Activated naive CD4-positive, alpha-beta T cell treated with anti-CD3 and anti-CD28 coated beads, Interleukin-2, amount 50 U/mL, for 24 hours (primary cell): ENCODE data around the gene KCNJ10.
A peak's percentile ranks its signal among the peaks of the same experiment; 100 is the strongest.

ENCODE experiments used
- H3K27ac Mint-ChIP-seq: one replicate; pipeline ENCODE4 v1.8.0; 2021; ENCODE audit warnings: mild to moderate bottlenecking, mixed read lengths
- H3K27me3 Mint-ChIP-seq: one replicate; pipeline ENCODE4 v1.8.0; 2021; ENCODE audit warnings: mixed read lengths
- H3K36me3 Mint-ChIP-seq: one replicate; pipeline ENCODE4 v1.8.0; 2021; ENCODE audit warnings: mixed read lengths
- H3K4me1 Mint-ChIP-seq: one replicate; pipeline ENCODE4 v1.8.0; 2021; ENCODE audit warnings: mixed read lengths
- H3K4me3 Mint-ChIP-seq: one replicate; pipeline ENCODE4 v1.8.0; 2021; ENCODE audit warnings: mild to moderate bottlenecking, mixed read lengths
- H3K9me3 Mint-ChIP-seq: one replicate; pipeline ENCODE4 v1.8.0; 2021; ENCODE audit warnings: mixed read lengths

Gene KCNJ10

DNA sequence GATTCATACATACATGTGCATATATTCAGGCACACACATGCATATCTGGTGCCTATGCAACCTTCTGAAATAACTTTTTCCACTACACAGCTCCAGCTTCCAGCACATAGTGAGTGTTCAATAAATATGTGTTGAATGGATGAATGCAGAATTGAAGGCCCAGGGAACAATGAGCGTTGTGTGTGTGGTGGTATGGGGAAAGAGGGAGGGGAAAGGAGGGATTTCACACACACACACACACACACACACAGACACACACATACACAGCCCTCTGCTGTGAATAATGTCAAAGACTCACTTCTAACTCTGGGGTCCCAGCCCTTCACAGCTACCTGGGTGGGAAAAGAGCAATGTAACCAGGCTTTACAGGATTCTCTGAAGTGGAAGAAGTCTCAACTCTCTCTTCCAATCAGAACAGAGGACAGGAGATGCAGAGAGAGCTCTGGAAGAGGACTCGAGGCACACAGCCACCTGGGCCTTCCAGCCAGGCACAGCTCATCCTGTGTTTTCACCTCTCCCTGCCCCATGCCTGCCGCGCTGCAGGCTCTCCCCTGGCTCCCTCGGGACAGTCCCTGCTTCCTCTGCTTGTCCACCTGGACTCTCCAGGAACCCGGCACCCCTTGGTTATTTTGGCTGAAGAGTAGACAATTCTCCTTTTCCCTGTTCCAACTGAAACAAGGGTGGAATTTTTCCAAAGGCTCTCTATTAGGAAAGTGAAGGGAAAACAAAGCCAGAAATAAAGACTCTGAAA lies 33.9 kb upstream of the KCNJ10 start:
- Mint-ChIP-seq H3K36me3 (no peaks in the 10 kb centered on the region), H3K27me3 (no peaks in the 10 kb centered on the region), H3K4me1 (peaks cover 42% of the 10 kb centered on the region), H3K4me3 (no peak overlapping the region), H3K9me3 (no peaks in the 10 kb centered on the region), H3K27ac (no peak overlapping the region)

- Mint-ChIP-seq H3K4me3 (no peak overlapping the region), H3K27ac (peak overlapping the region; percentile 77), H3K4me1 (peaks cover 50% of the 10 kb centered on the region)
These were observed 32.0 kb upstream of the KCNJ10 start for GRCh38 chr1:160101717-160102522.

GRCh38 chr1:160101037-160101716 lies 31.2 kb upstream of the KCNJ10 start:
- H3K4me1 Mint-ChIP-seq = peaks cover 57% of the 10 kb centered on the region
- peak overlapping the region; percentile 57 for H3K4me3 Mint-ChIP-seq

More at GRCh38 chr1:160101717-160102522, 32.0 kb upstream of the KCNJ10 start:
- H3K27me3 Mint-ChIP-seq = no peaks in the 10 kb centered on the region
- H3K36me3 Mint-ChIP-seq = no peaks in the 10 kb centered on the region
- H3K9me3 Mint-ChIP-seq = no peaks in the 10 kb centered on the region

GRCh38 chr1:160099716-160100375 lies 29.9 kb upstream of the KCNJ10 start:
- no peaks in the 10 kb centered on the region for H3K36me3 Mint-ChIP-seq
- H3K4me3 Mint-ChIP-seq = peak overlapping the region; percentile 60
- peak overlapping the region; percentile 87 for H3K27ac Mint-ChIP-seq
- no peaks in the 10 kb centered on the region for H3K9me3 Mint-ChIP-seq
- H3K4me1 Mint-ChIP-seq = peaks cover 64% of the 10 kb centered on the region
- no peaks in the 10 kb centered on the region for H3K27me3 Mint-ChIP-seq

More at GRCh38 chr1:160101037-160101716, 31.2 kb upstream of the KCNJ10 start:
- no peaks in the 10 kb centered on the region for H3K27me3 Mint-ChIP-seq
- no peaks in the 10 kb centered on the region for H3K9me3 Mint-ChIP-seq
- H3K36me3 Mint-ChIP-seq = no peaks in the 10 kb centered on the region
- peak overlapping the region; percentile 93 for H3K27ac Mint-ChIP-seq

DNA sequence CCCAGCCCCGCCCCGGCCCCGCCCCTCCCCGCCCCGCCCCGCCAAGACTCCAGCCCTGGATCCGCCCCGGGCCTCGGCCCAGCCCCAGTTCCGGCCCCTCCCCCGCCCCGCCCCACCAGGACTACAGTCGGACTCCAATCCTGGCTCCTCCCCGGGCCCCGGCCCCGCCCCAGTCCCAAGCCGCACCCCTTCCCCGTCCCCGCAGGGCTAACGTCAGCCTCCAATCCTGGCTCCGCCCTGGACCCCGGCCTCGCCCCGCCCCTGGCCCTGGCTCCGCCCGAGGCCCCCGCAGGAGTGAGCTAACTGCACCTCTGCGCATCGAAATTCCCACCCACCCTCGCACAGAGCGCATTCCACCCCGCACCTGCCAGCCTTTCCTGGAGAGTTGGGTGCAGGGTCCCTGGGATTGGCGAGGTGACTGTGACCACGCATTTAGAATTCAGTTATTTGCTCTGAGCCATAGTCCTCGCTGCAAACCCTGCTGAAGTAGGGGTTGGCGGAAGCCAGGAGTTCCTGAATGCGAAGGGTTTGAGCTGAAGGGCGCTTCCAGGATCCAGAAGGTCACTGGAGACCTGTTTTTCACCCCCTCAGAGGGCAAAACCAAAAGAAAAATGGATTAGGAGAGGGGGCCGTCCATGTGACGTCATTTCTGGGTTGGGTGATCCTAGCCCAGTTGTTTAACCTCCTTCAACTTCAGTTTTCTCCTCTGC lies 29.0 kb upstream of the KCNJ10 start:
- Mint-ChIP-seq H3K27me3 (no peaks in the 10 kb centered on the region), H3K4me1 (peaks cover 68% of the 10 kb centered on the region)

DNA sequence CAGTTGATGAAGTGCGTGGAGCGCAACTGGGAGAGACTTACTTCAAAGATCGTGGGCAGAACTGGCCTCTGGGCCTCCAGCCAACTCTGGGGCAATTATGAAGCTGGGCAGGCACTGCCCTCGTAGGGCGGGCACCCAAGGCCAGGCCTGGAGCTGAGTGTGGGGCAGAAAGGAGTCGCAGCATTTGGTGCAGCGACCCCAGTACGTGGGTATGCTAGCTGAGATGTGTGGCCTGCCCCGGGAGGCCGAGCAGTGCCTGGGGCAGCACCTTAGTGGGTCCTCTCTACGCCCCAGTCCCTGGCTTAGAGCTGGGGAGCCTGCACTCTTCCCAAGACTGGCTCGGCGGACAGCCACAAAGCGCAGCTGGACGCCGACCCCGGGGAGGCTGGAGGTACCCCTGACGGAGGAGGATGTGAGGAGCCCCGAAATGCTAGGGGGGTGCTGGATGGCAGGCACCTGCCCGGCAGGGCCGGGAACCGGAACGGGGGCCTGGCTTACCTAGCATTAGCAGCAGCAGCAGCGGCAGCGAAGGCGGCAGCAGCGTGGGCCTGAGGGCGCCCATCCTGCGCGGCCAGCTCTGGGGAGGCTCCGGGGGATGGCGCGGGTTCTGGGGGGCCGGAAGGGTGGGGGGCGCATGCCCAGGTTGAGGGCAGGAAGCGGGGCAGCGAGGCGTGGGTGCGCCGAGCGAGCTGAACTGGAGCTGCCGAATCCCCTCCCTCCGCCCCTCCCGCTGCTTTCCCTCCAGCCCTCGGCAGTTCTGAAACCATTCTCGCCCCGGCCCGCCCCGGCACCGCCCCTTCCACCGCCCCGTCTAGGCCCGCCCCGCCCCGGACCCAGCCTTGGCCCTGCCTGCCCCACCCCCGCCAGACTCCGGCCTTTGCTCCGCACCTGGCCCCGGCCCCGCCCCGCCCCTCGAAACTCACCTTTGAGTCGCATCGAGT lies 28.2 kb upstream of the KCNJ10 start, which contains the start of gene IGSF8:
TSS of gene IGSF8 (minus strand) at position 709 of the 941 bp plus-strand sequence. CDS start at position 562, 147 bp downstream.
- Mint-ChIP-seq H3K27me3 (no peaks in the 10 kb centered on the region), H3K4me1 (peaks cover 71% of the 10 kb centered on the region), H3K36me3 (peaks cover 2% of the 10 kb centered on the region), H3K9me3 (no peaks in the 10 kb centered on the region), H3K4me3 (peak within 1 kb of the TSS; percentile 90), H3K27ac (peak within 1 kb of the TSS; percentile 88)

More for the DNA sequence above, 29.0 kb upstream of the KCNJ10 start:
- Mint-ChIP-seq H3K27ac (peak overlapping the region; percentile 87), H3K9me3 (no peaks in the 10 kb centered on the region), H3K36me3 (peaks cover 2% of the 10 kb centered on the region), H3K4me3 (peak overlapping the region; percentile 60)

DNA sequence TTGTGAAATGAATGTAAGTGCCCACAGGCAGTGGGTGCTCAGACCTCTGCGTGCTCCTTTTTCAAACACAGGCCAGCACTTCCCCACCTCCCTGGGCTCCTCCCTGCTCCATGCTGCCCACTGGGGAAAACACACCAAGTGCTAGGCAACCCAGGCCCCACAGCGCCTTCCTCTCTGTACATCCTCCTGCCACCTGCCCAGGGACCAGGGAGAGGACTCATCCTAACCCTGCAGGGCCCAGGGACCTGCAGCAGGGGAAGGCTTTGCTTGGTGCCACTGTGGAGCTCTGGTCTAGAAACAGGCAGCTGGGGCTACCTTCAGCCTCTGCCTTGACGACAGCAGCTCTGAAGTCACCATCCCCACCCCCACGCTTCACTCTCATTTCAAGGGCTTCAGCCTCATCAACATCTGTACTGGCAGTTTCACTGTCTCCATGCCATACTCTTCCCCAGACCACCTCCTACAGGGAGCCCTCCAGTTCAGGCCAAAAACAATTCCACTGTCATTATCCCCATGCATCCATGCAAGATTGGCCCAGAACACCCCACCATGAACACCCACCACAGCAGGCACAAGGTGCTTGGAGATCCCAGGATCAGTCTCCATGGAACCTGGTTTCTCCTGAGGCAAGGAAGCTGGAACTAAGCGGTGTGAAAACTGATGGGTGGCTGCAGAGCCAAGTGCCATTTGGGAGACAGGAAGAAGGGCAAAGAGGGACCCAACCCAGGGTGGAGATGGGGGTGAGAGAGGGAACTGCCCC lies 27.4 kb upstream of the KCNJ10 start:
- Mint-ChIP-seq H3K27me3 (no peaks in the 10 kb centered on the region), H3K27ac (peak overlapping the region; percentile 88), H3K4me1 (peaks cover 65% of the 10 kb centered on the region)

GRCh38 chr1:160096274-160097116 lies 26.5 kb upstream of the KCNJ10 start:
- Mint-ChIP-seq H3K36me3 (peaks cover 4% of the 10 kb centered on the region), H3K27me3 (no peaks in the 10 kb centered on the region), H3K9me3 (no peaks in the 10 kb centered on the region), H3K4me3 (peak overlapping the region; percentile 90), H3K4me1 (peaks cover 57% of the 10 kb centered on the region), H3K27ac (no peak overlapping the region)

More for the DNA sequence above, 27.4 kb upstream of the KCNJ10 start:
- Mint-ChIP-seq H3K4me3 (peak overlapping the region; percentile 90), H3K9me3 (no peaks in the 10 kb centered on the region), H3K36me3 (peaks cover 2% of the 10 kb centered on the region)

GRCh38 chr1:160095382-160096105 lies 25.6 kb upstream of the KCNJ10 start:
- H3K27me3 Mint-ChIP-seq = no peaks in the 10 kb centered on the region
- H3K9me3 Mint-ChIP-seq = no peaks in the 10 kb centered on the region
- H3K27ac Mint-ChIP-seq = peak overlapping the region; percentile 38
- peaks cover 5% of the 10 kb centered on the region for H3K36me3 Mint-ChIP-seq
- peaks cover 47% of the 10 kb centered on the region for H3K4me1 Mint-ChIP-seq
- peak overlapping the region; percentile 90 for H3K4me3 Mint-ChIP-seq

- Mint-ChIP-seq H3K36me3 (peaks cover 5% of the 10 kb centered on the region), H3K4me1 (peaks cover 45% of the 10 kb centered on the region), H3K27ac (no peak overlapping the region)
These were observed 24.8 kb upstream of the KCNJ10 start for GRCh38 chr1:160094806-160095205.

DNA sequence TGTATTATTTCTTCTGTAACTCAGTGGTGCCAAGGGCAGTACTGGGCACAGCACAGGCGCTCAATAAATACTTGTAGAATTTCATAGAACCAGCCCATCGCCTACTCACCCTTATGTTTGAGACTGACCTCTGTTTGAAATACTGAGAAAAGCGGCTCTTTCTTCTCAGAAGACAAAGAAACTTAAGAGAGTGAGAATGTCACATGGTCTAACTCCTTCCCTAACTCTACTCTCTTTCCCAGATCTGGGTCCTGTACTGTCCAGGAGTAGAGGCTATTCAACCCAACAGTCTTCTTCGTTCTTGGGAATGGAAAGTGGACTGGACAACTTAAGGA lies 24.3 kb upstream of the KCNJ10 start:
- Mint-ChIP-seq H3K36me3 (peaks cover 5% of the 10 kb centered on the region), H3K27ac (no peak overlapping the region), H3K4me3 (no peak overlapping the region), H3K4me1 (peaks cover 39% of the 10 kb centered on the region), H3K9me3 (no peaks in the 10 kb centered on the region), H3K27me3 (no peaks in the 10 kb centered on the region)

More at GRCh38 chr1:160094806-160095205, 24.8 kb upstream of the KCNJ10 start:
- Mint-ChIP-seq H3K4me3 (no peak overlapping the region), H3K27me3 (no peaks in the 10 kb centered on the region), H3K9me3 (no peaks in the 10 kb centered on the region)
